ENCODE measurements around the gene LGALS4. TPM values are rescaled to one million over a fixed set of nuclear protein-coding genes. Genes with fewer than 3 reads are reported as not detected.

The LGALS4 gene
- total and polyA plus RNA-seq, 9 of the 15 experiments (the other 6 are each of a cell fraction or from before 2014, with no cell fraction given) = 0.08 to 1.1 (median 0.30) TPM; not detected in 3

GRCh38 chr19:38781058-38781457 is 31.7 kb downstream of the LGALS4 start (continued):
- TF ChIP-seq, protein P1, sequence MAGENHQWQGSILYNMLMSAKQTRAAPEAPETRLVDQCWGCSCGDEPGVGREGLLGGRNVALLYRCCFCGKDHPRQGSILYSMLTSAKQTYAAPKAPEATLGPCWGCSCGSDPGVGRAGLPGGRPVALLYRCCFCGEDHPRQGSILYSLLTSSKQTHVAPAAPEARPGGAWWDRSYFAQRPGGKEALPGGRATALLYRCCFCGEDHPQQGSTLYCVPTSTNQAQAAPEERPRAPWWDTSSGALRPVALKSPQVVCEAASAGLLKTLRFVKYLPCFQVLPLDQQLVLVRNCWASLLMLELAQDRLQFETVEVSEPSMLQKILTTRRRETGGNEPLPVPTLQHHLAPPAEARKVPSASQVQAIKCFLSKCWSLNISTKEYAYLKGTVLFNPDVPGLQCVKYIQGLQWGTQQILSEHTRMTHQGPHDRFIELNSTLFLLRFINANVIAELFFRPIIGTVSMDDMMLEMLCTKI (IDR thresholded peaks at IDR 0.05; ENCODE audit: partially characterized antibody) = no peak
- TF ChIP-seq SMAD1 (IDR thresholded peaks at IDR 0.05; ENCODE audit: low read depth, low read length, partially characterized antibody) (no peak), ZNF24 (IDR thresholded peaks at IDR 0.05) (no peak), RB1 (IDR thresholded peaks at IDR 0.05; ENCODE audit: low read depth) (no peak), DEAF1 (CRISPR knock-in tag; IDR thresholded peaks at IDR 0.05) (no peak), MEF2D (tag; conservative IDR thresholded peaks at IDR 0.05; ENCODE audit: low read depth) (no peak), SMARCA5 (IDR thresholded peaks at IDR 0.05) (no peak), PYGO2 (tag; IDR thresholded peaks at IDR 0.05) (no peak), ZNF707 (CRISPR knock-in tag; conservative IDR thresholded peaks at IDR 0.05) (no peak), MXI1 (IDR thresholded peaks at IDR 0.05; ENCODE audit: low read depth, low read length) (no peak), ZNF41 (CRISPR knock-in tag; conservative IDR thresholded peaks at IDR 0.05) (no peak)
- TF ChIP-seq, protein P2, sequence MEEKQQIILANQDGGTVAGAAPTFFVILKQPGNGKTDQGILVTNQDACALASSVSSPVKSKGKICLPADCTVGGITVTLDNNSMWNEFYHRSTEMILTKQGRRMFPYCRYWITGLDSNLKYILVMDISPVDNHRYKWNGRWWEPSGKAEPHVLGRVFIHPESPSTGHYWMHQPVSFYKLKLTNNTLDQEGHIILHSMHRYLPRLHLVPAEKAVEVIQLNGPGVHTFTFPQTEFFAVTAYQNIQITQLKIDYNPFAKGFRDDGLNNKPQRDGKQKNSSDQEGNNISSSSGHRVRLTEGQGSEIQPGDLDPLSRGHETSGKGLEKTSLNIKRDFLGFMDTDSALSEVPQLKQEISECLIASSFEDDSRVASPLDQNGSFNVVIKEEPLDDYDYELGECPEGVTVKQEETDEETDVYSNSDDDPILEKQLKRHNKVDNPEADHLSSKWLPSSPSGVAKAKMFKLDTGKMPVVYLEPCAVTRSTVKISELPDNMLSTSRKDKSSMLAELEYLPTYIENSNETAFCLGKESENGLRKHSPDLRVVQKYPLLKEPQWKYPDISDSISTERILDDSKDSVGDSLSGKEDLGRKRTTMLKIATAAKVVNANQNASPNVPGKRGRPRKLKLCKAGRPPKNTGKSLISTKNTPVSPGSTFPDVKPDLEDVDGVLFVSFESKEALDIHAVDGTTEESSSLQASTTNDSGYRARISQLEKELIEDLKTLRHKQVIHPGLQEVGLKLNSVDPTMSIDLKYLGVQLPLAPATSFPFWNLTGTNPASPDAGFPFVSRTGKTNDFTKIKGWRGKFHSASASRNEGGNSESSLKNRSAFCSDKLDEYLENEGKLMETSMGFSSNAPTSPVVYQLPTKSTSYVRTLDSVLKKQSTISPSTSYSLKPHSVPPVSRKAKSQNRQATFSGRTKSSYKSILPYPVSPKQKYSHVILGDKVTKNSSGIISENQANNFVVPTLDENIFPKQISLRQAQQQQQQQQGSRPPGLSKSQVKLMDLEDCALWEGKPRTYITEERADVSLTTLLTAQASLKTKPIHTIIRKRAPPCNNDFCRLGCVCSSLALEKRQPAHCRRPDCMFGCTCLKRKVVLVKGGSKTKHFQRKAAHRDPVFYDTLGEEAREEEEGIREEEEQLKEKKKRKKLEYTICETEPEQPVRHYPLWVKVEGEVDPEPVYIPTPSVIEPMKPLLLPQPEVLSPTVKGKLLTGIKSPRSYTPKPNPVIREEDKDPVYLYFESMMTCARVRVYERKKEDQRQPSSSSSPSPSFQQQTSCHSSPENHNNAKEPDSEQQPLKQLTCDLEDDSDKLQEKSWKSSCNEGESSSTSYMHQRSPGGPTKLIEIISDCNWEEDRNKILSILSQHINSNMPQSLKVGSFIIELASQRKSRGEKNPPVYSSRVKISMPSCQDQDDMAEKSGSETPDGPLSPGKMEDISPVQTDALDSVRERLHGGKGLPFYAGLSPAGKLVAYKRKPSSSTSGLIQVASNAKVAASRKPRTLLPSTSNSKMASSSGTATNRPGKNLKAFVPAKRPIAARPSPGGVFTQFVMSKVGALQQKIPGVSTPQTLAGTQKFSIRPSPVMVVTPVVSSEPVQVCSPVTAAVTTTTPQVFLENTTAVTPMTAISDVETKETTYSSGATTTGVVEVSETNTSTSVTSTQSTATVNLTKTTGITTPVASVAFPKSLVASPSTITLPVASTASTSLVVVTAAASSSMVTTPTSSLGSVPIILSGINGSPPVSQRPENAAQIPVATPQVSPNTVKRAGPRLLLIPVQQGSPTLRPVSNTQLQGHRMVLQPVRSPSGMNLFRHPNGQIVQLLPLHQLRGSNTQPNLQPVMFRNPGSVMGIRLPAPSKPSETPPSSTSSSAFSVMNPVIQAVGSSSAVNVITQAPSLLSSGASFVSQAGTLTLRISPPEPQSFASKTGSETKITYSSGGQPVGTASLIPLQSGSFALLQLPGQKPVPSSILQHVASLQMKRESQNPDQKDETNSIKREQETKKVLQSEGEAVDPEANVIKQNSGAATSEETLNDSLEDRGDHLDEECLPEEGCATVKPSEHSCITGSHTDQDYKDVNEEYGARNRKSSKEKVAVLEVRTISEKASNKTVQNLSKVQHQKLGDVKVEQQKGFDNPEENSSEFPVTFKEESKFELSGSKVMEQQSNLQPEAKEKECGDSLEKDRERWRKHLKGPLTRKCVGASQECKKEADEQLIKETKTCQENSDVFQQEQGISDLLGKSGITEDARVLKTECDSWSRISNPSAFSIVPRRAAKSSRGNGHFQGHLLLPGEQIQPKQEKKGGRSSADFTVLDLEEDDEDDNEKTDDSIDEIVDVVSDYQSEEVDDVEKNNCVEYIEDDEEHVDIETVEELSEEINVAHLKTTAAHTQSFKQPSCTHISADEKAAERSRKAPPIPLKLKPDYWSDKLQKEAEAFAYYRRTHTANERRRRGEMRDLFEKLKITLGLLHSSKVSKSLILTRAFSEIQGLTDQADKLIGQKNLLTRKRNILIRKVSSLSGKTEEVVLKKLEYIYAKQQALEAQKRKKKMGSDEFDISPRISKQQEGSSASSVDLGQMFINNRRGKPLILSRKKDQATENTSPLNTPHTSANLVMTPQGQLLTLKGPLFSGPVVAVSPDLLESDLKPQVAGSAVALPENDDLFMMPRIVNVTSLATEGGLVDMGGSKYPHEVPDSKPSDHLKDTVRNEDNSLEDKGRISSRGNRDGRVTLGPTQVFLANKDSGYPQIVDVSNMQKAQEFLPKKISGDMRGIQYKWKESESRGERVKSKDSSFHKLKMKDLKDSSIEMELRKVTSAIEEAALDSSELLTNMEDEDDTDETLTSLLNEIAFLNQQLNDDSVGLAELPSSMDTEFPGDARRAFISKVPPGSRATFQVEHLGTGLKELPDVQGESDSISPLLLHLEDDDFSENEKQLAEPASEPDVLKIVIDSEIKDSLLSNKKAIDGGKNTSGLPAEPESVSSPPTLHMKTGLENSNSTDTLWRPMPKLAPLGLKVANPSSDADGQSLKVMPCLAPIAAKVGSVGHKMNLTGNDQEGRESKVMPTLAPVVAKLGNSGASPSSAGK (IDR thresholded peaks at IDR 0.05) = no peak
- TF ChIP-seq, protein P3, sequence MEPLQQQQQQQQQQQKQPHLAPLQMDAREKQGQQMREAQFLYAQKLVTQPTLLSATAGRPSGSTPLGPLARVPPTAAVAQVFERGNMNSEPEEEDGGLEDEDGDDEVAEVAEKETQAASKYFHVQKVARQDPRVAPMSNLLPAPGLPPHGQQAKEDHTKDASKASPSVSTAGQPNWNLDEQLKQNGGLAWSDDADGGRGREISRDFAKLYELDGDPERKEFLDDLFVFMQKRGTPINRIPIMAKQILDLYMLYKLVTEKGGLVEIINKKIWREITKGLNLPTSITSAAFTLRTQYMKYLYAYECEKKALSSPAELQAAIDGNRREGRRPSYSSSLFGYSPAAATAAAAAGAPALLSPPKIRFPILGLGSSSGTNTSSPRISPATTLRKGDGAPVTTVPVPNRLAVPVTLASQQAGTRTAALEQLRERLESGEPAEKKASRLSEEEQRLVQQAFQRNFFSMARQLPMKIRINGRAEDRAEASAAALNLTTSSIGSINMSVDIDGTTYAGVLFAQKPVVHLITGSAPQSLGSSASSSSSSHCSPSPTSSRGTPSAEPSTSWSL (CRISPR knock-in tag; IDR thresholded peaks at IDR 0.05; ENCODE audit: borderline replicate concordance) = no peak
